ENCODE measurements around the gene GOPC. TPM values are rescaled to one million over a fixed set of nuclear protein-coding genes. Genes with fewer than 3 reads are reported as not detected.

GOPC gene
- total and polyA plus RNA-seq, 2 of the 4 experiments (the other 2 are of a cell fraction), result 23.4 to 23.8 TPM

GRCh38 chr6:117542493-117542892 is 59.8 kb downstream of the GOPC start:
- intact Hi-C loops (cut with micrococcal nuclease) (no loop called here), in situ Hi-C loops (cut with MboI; ENCODE audit: low sequenced_read_pairs) (no loop called here), dilution Hi-C loops (cut with HindIII; ENCODE audit: low sequenced_read_pairs, unreplicated experiment) (no loop called here)
- H4K5ac ChIP-seq (ENCODE audit: low read depth, low read length), result no peak overlapping the region
- no peak overlapping the region for H2BK15ac ChIP-seq (ENCODE audit: low read depth, low read length)
- peaks cover 3% of the 10 kb centered on the region; the same call in 1 of the 2 replicates for H3K4me1 ChIP-seq (ENCODE audit: control insufficient read depth, insufficient read depth, low read length)
- no peak for TF ChIP-seq SMC3 (IDR thresholded peaks at IDR 0.05; ENCODE audit: low read depth, low read length)
- TF ChIP-seq RCOR1 (IDR thresholded peaks at IDR 0.05; ENCODE audit: insufficient replicate concordance, low read length), result no peak
- no peak for TF ChIP-seq RAD21 (IDR thresholded peaks at IDR 0.05; ENCODE audit: low read length)
- TF ChIP-seq NFE2L2 (IDR thresholded peaks at IDR 0.05; ENCODE audit: low read depth, low read length), result no peak
- ATAC-seq (ENCODE audit: low read depth), result no peak
- no peak overlapping the region for H2AK5ac ChIP-seq (ENCODE audit: low read depth, low read length)
- H2AFZ ChIP-seq (replicated peaks; ENCODE audit: low read length, poor library complexity), result no peak overlapping the region
- POLR2A ChIA-PET (ENCODE audit: unreplicated experiment), result no interaction called here
- H3K27ac ChIP-seq (ENCODE audit: insufficient read depth, low read length), result no peak overlapping the region
- peaks cover 8% of the 10 kb centered on the region for H3K9me1 ChIP-seq (ENCODE audit: insufficient read depth, low read length)
- no peak for DNase-seq
- no TSS peak for BruUV-seq (replicated peaks)
- H3K4ac ChIP-seq (ENCODE audit: low read depth, low read length), result no peak overlapping the region
- no peak overlapping the region for H3K56ac ChIP-seq (ENCODE audit: extremely low read depth, insufficient read depth, low read length)
- no peak overlapping the region for H2BK120ac ChIP-seq (ENCODE audit: low read depth, low read length)
- no peak overlapping the region for H3K4me2 ChIP-seq (ENCODE audit: low read depth, low read length)
- peaks cover 32% of the 10 kb centered on the region for H3K36me3 ChIP-seq (ENCODE audit: control insufficient read depth, insufficient read depth, low read length)
- no peak overlapping the region for H3K14ac ChIP-seq (replicated peaks; ENCODE audit: low read depth, low read length)
- H3K9ac ChIP-seq (ENCODE audit: low read depth, low read length), result no peak overlapping the region
- no peak overlapping the region for H3K4me3 ChIP-seq (ENCODE audit: insufficient read depth, low read depth, low read length)
- H3K18ac ChIP-seq (ENCODE audit: low read depth, low read length), result no peak overlapping the region
- H2BK5ac ChIP-seq (ENCODE audit: low read depth, low read length, poor library complexity, severe bottlenecking), result no peak overlapping the region
- peaks cover 5 to 17% of the 10 kb centered on the region in 2 experiments; a peak in 3 of 4 replicates for H3K79me1 ChIP-seq (ENCODE audit: low read depth in 1 of 2, low read length in 2 of 2)
- H4K91ac ChIP-seq (ENCODE audit: insufficient read depth, low read depth, low read length), result no peak overlapping the region
- H3K9me3 ChIP-seq (ENCODE audit: control insufficient read depth, insufficient read depth, low read length), result no peaks in the 10 kb centered on the region
- CTCF ChIA-PET, result no interaction called here
- H4K8ac ChIP-seq (ENCODE audit: low read depth in 2 of 2, low read length in 2 of 2), result no peak overlapping the region
- H2AK9ac ChIP-seq (replicated peaks; ENCODE audit: low read depth, low read length, poor library complexity), result no peak overlapping the region
- no peak overlapping the region for H3K23ac ChIP-seq (ENCODE audit: low read depth, low read length)
- H4K20me1 ChIP-seq (ENCODE audit: insufficient read depth, low read length), result no peaks in the 10 kb centered on the region
- no peak overlapping the region for H2BK20ac ChIP-seq (ENCODE audit: low read depth, low read length)
- WGBS, 2 experiments (ENCODE audit: extremely low coverage in 2 of 2, insufficient read length in 1 of 2), result no CpG with 5 or more reads among the region's 3 CpGs
- no peaks in the 10 kb centered on the region for H3K27me3 ChIP-seq (ENCODE audit: control insufficient read depth, insufficient read depth, low read length)
